GM21717 (cell line): ENCODE results near the gene RMDN2.
A peak's percentile ranks its signal among the peaks of the same experiment; 100 is the strongest.
"Not testable (repeated sequence)": the region's sequence is repeated elsewhere in the genome, so short reads cannot be mapped to it uniquely, and the experiment has no call there.

Experiments used
- ATAC-seq: cut with Tn5 transposase; IDR thresholded peaks from one replicate; pipeline ENCODE4 v1.9.1; 2021; ENCODE audit warnings: mild to moderate bottlenecking, moderate library complexity; ENCODE audit not compliant: unreplicated experiment

The RMDN2 gene

GRCh38 chr2:37928377-37928776 is 3.3 kb downstream of the RMDN2 start:
- ATAC-seq: no peak

GRCh38 chr2:37930392-37930791 is 5.3 kb downstream of the RMDN2 start:
- ATAC-seq: not testable (repeated sequence)

- not testable (repeated sequence) for ATAC-seq
Observed at GRCh38 chr2:37932873-37933272, 7.8 kb downstream of the RMDN2 start.

- ATAC-seq: peak; percentile 94
Observed at GRCh38 chr2:37934591-37935513, 9.8 kb downstream of the RMDN2 start.

- not testable (repeated sequence) for ATAC-seq
Observed at GRCh38 chr2:37937568-37937967, 12.5 kb downstream of the RMDN2 start.

- not testable (repeated sequence) for ATAC-seq
Observed at GRCh38 chr2:37941267-37941666, 16.2 kb downstream of the RMDN2 start.

- no peak for ATAC-seq
Observed at GRCh38 chr2:37944268-37944667, 19.2 kb downstream of the RMDN2 start.

GRCh38 chr2:37947306-37947705 is 22.2 kb downstream of the RMDN2 start:
- no peak for ATAC-seq

GRCh38 chr2:37962018-37962739 is 37.1 kb downstream of the RMDN2 start:
- not testable (repeated sequence) for ATAC-seq

GRCh38 chr2:37962740-37963121 is 37.6 kb downstream of the RMDN2 start:
- not testable (repeated sequence) for ATAC-seq

GRCh38 chr2:37963901-37964300 is 38.8 kb downstream of the RMDN2 start:
- not testable (repeated sequence) for ATAC-seq

- no peak for ATAC-seq
Observed at GRCh38 chr2:37966326-37966725, 41.2 kb downstream of the RMDN2 start.

- no peak for ATAC-seq
Observed at GRCh38 chr2:37969731-37970130, 44.6 kb downstream of the RMDN2 start.

GRCh38 chr2:37971971-37972370 is 46.9 kb downstream of the RMDN2 start:
- ATAC-seq: no peak

- ATAC-seq: no peak
Observed at GRCh38 chr2:37973615-37974353, 48.7 kb downstream of the RMDN2 start.

- ATAC-seq: no peak
Observed at GRCh38 chr2:37975808-37976207, 50.7 kb downstream of the RMDN2 start.

GRCh38 chr2:37976411-37976810 is 51.3 kb downstream of the RMDN2 start:
- ATAC-seq: no peak

GRCh38 chr2:37982147-37982582 is 57.1 kb downstream of the RMDN2 start:
- ATAC-seq: no peak

GRCh38 chr2:37982847-37983246 is 57.8 kb downstream of the RMDN2 start:
- no peak for ATAC-seq

GRCh38 chr2:37983719-37984118 is 58.6 kb downstream of the RMDN2 start:
- no peak for ATAC-seq

GRCh38 chr2:37984176-37984575 is 59.1 kb downstream of the RMDN2 start:
- no peak for ATAC-seq
